Aorta (tissue), 5 donors: ENCODE data around the gene ACTG2. TPM values are rescaled to one million over a fixed set of nuclear protein-coding genes. Genes with fewer than 3 reads are reported as not detected.
A peak's percentile ranks its signal among the peaks of the same experiment; 100 is the strongest.

Source experiments
- ATAC-seq: fragments of 200-7000 bp; cut with Tn5 transposase; one replicate; pipeline ENCODE4 v1.9.1; 2022; ENCODE audit warnings: moderate library complexity; ENCODE audit not compliant: low FRiP score
- DNase-seq, 2 donors: peaks; one replicate each; pipeline ENCODE4 v3.0.0-alpha.2; 2020
- H3K27ac ChIP-seq, 2 donors: one replicate each; pipeline ENCODE4 v1.5.1; 2013; ENCODE audit warnings: low read length in 2 of 2, mild to moderate bottlenecking in 2 of 2, moderate library complexity in 2 of 2, control low read depth in 1 of 2, inconsistent platforms in 1 of 2, low read depth in 1 of 2
- H3K27me3 ChIP-seq, 2 donors: one replicate each; pipeline ENCODE4 v1.6.1; 2013; ENCODE audit warnings: control low read depth in 1 of 2, low read length in 1 of 2, mild to moderate bottlenecking in 1 of 2, moderate library complexity in 1 of 2; ENCODE audit not compliant: insufficient read depth in 2 of 2, control insufficient read depth in 1 of 2
- H3K36me3 ChIP-seq, 2 donors: one replicate each; pipeline ENCODE4 v1.6.1; 2013; ENCODE audit warnings: control low read depth in 1 of 2, low read length in 1 of 2, mild to moderate bottlenecking in 1 of 2; ENCODE audit not compliant: insufficient read depth in 2 of 2, control insufficient read depth in 1 of 2
- H3K4me1 ChIP-seq, 2 donors: one replicate each; pipeline ENCODE4 v1.6.1; 2013; ENCODE audit warnings: low read length in 2 of 2, control low read depth in 1 of 2, mild to moderate bottlenecking in 1 of 2, moderate library complexity in 1 of 2; ENCODE audit not compliant: insufficient read depth in 2 of 2, control insufficient read depth in 1 of 2
- H3K4me3 ChIP-seq, 2 donors: one replicate each; pipeline ENCODE4 v1.5.1; 2013; ENCODE audit warnings: low read length in 2 of 2, control low read depth in 1 of 2, mild to moderate bottlenecking in 1 of 2
- H3K9me3 ChIP-seq: one replicate; pipeline ENCODE4 v1.6.1; 2013; ENCODE audit warnings: mild to moderate bottlenecking, low read length; ENCODE audit not compliant: control insufficient read depth
- WGBS, 2 donors: extraction: QIAGEN DNeasy Blood & Tissue Kit; methylation state at CpG; one replicate each; pipeline ENCODE4 v1.1.7; 2013; 5-methylcytosine and 5-hydroxymethylcytosine counted together
- intact Hi-C, 2 donors: fragments of 100-400 bp; cut with DNase I; formaldehyde crosslinking; loops; one replicate each; pipeline versions ENCODE4 v1.14.2 to v1.15.0; 2022
- polyA plus RNA-seq, 2 donors: library from polyadenylated mRNA; stranded (reverse); fragments of 200-250 nt; gene quantifications; one replicate each; pipeline ENCODE4 v1.2.3, GENCODE V29; 2013
- total RNA-seq, 2 donors: library from RNA; stranded (reverse); fragmentation: NEBNext Ultra II Directional; extraction: Animal tissue kit (Norgen Biotek cat#: 25700); gene quantifications; one replicate each; pipeline ENCODE4 v1.2.1, GENCODE V29; 2021
- donor health status: healthy with polysubstance abuse.
- donor health status: Bipolar disorder and iron deficiency.
- donor health status: DM: no; HTN: no; CAD: no.
- donor health status: DM: no; HTN: no; CAD: no.
- donor health status: DM: yes; HTN: yes; CAD: no.

ACTG2 gene
- total and polyA plus RNA-seq, 4 donors: 119 to 1,843 (median 359) TPM

DNA sequence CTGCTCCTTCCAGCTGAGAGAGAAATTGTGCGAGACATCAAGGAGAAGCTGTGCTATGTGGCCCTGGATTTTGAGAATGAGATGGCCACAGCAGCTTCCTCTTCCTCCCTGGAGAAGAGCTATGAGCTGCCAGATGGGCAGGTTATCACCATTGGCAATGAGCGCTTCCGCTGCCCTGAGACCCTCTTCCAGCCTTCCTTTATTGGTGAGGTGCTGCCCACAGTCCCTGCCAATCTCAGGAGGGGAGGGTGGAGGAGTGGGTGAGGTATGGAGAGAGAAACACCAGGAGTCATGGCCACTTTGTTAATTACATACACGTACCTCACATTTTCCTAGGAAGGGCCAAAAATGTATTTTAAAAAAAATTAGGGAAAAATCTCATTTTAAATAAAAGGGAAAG is 21.9 kb downstream of the ACTG2 start:
- Histone ChIP-seq H3K27ac (no peak overlapping the region), H3K36me3 (peaks cover 11 to 22% of the 10 kb centered on the region in 2 donors), H3K27me3 (no peaks in the 10 kb centered on the region), H3K9me3 (no peaks in the 10 kb centered on the region), H3K4me3 (no peak overlapping the region), H3K4me1 (no peaks in the 10 kb centered on the region)
- intact Hi-C loops: no loop called here
- ATAC-seq: no peak
- peak in 1 of 2 donors; percentile 16 for DNase-seq
- 88 to 92% methylated on average over 4 of the region's 4 CpGs for WGBS, 2 donors

GRCh38 chr2:73915437-73915993 is 22.7 kb downstream of the ACTG2 start:
- intact Hi-C loops: no loop called here
- ATAC-seq: no peak
- no peaks in the 10 kb centered on the region for H3K4me1 ChIP-seq
- no peaks in the 10 kb centered on the region for H3K27me3 ChIP-seq
- no peak overlapping the region for H3K27ac ChIP-seq
- no peaks in the 10 kb centered on the region for H3K9me3 ChIP-seq
- no peak for DNase-seq
- WGBS, 2 donors: 92 to 94% methylated on average over 5 of the region's 5 CpGs
- no peak overlapping the region for H3K4me3 ChIP-seq
- H3K36me3 ChIP-seq: peaks cover 11 to 25% of the 10 kb centered on the region in 2 donors

DNA sequence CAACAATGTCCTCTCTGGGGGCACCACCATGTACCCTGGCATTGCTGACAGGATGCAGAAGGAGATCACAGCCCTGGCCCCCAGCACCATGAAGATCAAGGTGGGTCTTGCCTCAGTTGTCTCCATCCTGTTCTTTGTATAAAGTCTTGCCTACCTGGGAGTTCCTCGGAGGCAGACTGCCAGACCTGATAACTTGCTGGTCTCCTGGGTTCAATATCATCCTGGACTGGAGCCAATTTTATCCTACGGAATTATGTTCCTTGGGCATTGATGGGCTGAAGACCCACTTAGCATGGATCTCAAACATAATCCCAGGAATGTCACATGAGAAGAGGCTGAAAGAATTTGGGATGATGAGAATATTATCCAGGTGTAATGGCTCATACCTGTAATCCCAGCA is 23.9 kb downstream of the ACTG2 start:
- H3K27me3 ChIP-seq: no peaks in the 10 kb centered on the region
- no peak overlapping the region for H3K4me3 ChIP-seq
- H3K36me3 ChIP-seq: peaks cover 9 to 25% of the 10 kb centered on the region in 2 donors
- H3K27ac ChIP-seq: no peak overlapping the region
- H3K4me1 ChIP-seq: no peaks in the 10 kb centered on the region
- intact Hi-C loops: no loop called here
- DNase-seq (peak in 1 of 2 donors; percentile 35), ATAC-seq (no peak)
- H3K9me3 ChIP-seq: no peaks in the 10 kb centered on the region
- WGBS, 2 donors: 44 to 48% methylated on average over 2 of the region's 2 CpGs

- Histone ChIP-seq H3K27ac (no peak overlapping the region), H3K27me3 (no peaks in the 10 kb centered on the region), H3K4me1 (no peaks in the 10 kb centered on the region), H3K9me3 (no peaks in the 10 kb centered on the region), H3K4me3 (no peak overlapping the region), H3K36me3 (peaks cover 9 to 25% of the 10 kb centered on the region in 2 donors)
- intact Hi-C loops: no loop called here
- ATAC-seq (no peak), DNase-seq (no peak)
- WGBS, 2 donors: 48 to 98% methylated on average over 2 of the region's 2 CpGs
These were observed 24.5 kb downstream of the ACTG2 start for GRCh38 chr2:73917296-73917695.

- Histone ChIP-seq H3K4me3 (no peak overlapping the region), H3K9me3 (no peaks in the 10 kb centered on the region), H3K27me3 (no peaks in the 10 kb centered on the region), H3K27ac (no peak overlapping the region), H3K36me3 (peaks cover 9 to 25% of the 10 kb centered on the region in 2 donors), H3K4me1 (no peaks in the 10 kb centered on the region)
- DNase-seq (no peak), ATAC-seq (no peak)
- 86 to 91% methylated on average over 4 of the region's 4 CpGs for WGBS, 2 donors
- intact Hi-C loops: no loop called here
These were observed 24.9 kb downstream of the ACTG2 start for GRCh38 chr2:73917696-73918207.

DNA sequence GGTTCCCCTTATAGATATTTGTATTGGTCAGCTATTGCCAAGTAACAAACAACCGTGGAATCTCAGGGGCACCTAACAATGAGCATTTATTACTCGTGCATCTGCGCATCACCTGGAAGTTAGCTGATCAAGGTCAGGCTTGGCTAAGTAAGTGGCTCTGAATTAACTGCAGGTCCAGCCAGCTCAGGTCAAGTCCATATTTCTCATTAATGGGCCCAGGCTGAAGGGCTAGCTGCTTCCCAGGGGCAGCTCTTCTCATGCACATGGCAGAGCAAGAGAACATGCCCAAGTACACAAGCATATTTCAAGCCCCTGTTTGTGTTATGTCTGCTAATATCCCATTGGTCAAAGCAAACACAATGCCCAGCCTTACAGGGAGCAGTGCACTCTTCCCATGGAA is 26.0 kb downstream of the ACTG2 start:
- Histone ChIP-seq H3K4me3 (no peak overlapping the region), H3K9me3 (no peaks in the 10 kb centered on the region), H3K4me1 (no peaks in the 10 kb centered on the region), H3K27ac (no peak overlapping the region), H3K27me3 (no peaks in the 10 kb centered on the region), H3K36me3 (peaks cover 9 to 21% of the 10 kb centered on the region in 2 donors)
- WGBS, 2 donors: 90 to 92% methylated on average over 3 of the region's 3 CpGs
- intact Hi-C loops: no loop called here
- ATAC-seq: no peak
- no peak for DNase-seq

- ATAC-seq (no peak), DNase-seq (no peak)
- Histone ChIP-seq H3K9me3 (no peaks in the 10 kb centered on the region), H3K27ac (no peak overlapping the region), H3K4me1 (no peaks in the 10 kb centered on the region), H3K4me3 (no peak overlapping the region), H3K27me3 (no peaks in the 10 kb centered on the region), H3K36me3 (peaks cover 6 to 18% of the 10 kb centered on the region in 2 donors)
- intact Hi-C loops: no loop called here
- WGBS, 2 donors: 83 to 84% methylated on average over 7 of the region's 7 CpGs
These were observed 26.9 kb downstream of the ACTG2 start for GRCh38 chr2:73919596-73920228.

GRCh38 chr2:73920577-73921545 is 28.1 kb downstream of the ACTG2 start:
- H3K27ac ChIP-seq: no peak overlapping the region
- ATAC-seq: no peak
- intact Hi-C loops: no loop called here
- DNase-seq: peak; percentile 57 to 79
- no peak overlapping the region for H3K4me3 ChIP-seq
- H3K4me1 ChIP-seq: no peaks in the 10 kb centered on the region
- 55 to 56% methylated on average over 12 of the region's 12 CpGs for WGBS, 2 donors
- H3K36me3 ChIP-seq: peaks cover 5 to 17% of the 10 kb centered on the region in 2 donors
- H3K27me3 ChIP-seq: no peaks in the 10 kb centered on the region
- no peaks in the 10 kb centered on the region for H3K9me3 ChIP-seq
